Smooth muscle cell (in vitro differentiated cells): ENCODE results near the gene ZFP36. TPM values are rescaled to one million over a fixed set of nuclear protein-coding genes. Genes with fewer than 3 reads are reported as not detected.

ENCODE experiments used
- DNase-seq: peaks from one replicate; lab custom pipeline; 2025; ENCODE audit not compliant: unreplicated experiment; lab: John Stamatoyannopoulos, UW
- H2AFZ ChIP-seq: fragments of 200-600 bp; sonication (generic); 2 replicates; pipeline ENCODE4 v1.6.0; 2016; ENCODE audit warnings: antibody characterized with exemption, low read depth, mild to moderate bottlenecking
- H3F3A ChIP-seq: fragments of 200-600 bp; sonication (generic); 2 replicates; pipeline ENCODE4 v1.6.0; 2017; ENCODE audit warnings: antibody characterized with exemption, low read depth
- H3K27ac ChIP-seq: fragments of 200-600 bp; sonication (generic); 2 replicates; pipeline ENCODE4 v1.5.1; 2016; ENCODE audit warnings: low read depth, mild to moderate bottlenecking
- H3K27me3 ChIP-seq: fragments of 200-600 bp; sonication (generic); 2 replicates; pipeline ENCODE4 v1.6.1; 2016; ENCODE audit warnings: low read depth, mild to moderate bottlenecking
- H3K36me3 ChIP-seq: fragments of 200-600 bp; sonication (generic); 2 replicates; pipeline ENCODE4 v1.5.1; 2016; ENCODE audit warnings: low read depth
- H3K4me1 ChIP-seq: fragments of 200-600 bp; sonication (generic); 2 replicates; pipeline ENCODE4 v1.5.1; 2016; ENCODE audit warnings: low read depth
- H3K4me2 ChIP-seq: fragments of 200-600 bp; sonication (generic); 2 replicates; pipeline ENCODE4 v1.6.0; 2016; ENCODE audit warnings: mild to moderate bottlenecking
- H3K4me3 ChIP-seq: fragments of 200-600 bp; sonication (generic); 2 replicates; pipeline ENCODE4 v1.5.1; 2016; ENCODE audit warnings: mild to moderate bottlenecking
- H3K79me2 ChIP-seq: fragments of 200-600 bp; sonication (generic); 2 replicates; pipeline ENCODE4 v1.6.0; 2016; ENCODE audit warnings: low read depth, mild to moderate bottlenecking
- H3K9ac ChIP-seq: fragments of 200-600 bp; sonication (generic); 2 replicates; pipeline ENCODE4 v1.6.0; 2016; ENCODE audit warnings: low read depth
- H3K9me3 ChIP-seq: fragments of 200-600 bp; sonication (generic); replicated peaks from 2 replicates; pipeline ENCODE4 v1.5.1; 2016; ENCODE audit warnings: low read depth
- H4K20me1 ChIP-seq: fragments of 200-600 bp; sonication (generic); 2 replicates; pipeline ENCODE4 v1.6.0; 2016; ENCODE audit warnings: low read depth
- WGBS: methylation state at CpG from one replicate; pipeline ENCODE4 v1.1.7; 2016; ENCODE audit warnings: low lambda C conversion rate; 5-methylcytosine and 5-hydroxymethylcytosine counted together
- polyA plus RNA-seq: library from polyadenylated mRNA; unstranded; fragments of >200 nt; fragmentation: Nextera tagmentation; extraction: Ambion mirVana; gene quantifications from 2 replicates; pipeline ENCODE4 v1.2.1, GENCODE V29; 2016
- total RNA-seq: library from RNA; depleted of rRNA; stranded (reverse); fragments of >200 nt; gene quantifications from 2 replicates; pipeline ENCODE4 v1.2.3, GENCODE V29; 2014
- TF ChIP-seq, protein P1 (sequence below): fragments of 200-600 bp; sonication (generic); IDR thresholded peaks from 2 replicates; pipeline ENCODE4 v1.5.1; 2017; ENCODE audit warnings: borderline replicate concordance, mild to moderate bottlenecking, antibody characterized with exemption; ENCODE audit not compliant: insufficient read depth, poor library complexity, severe bottlenecking

ZFP36 gene
- total and polyA plus RNA-seq, 2 experiments from 2014 or later: 44.7 to 281 TPM

DNA sequence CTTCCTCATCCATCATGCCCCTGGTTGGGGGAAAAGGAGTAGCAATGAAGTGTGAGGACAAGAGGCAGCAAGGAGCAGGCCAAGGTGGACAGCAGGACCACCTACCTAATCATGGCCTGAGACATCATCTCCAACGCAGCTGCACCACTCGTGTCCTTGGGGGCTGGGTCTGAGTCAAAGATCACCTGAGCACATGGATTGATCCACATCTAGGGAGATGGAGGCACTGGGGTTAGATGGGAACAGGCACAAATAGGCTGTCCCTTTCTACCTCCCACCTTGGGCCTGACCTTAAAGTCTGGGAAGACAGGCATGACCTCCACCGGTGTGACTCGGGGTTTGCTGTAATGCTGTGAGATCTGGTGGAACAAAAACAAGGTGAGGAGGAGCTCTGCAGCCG, 18.0 kb upstream of the ZFP36 start:
- Histone ChIP-seq H3K9ac (no peak overlapping the region), H3K4me2 (no peak overlapping the region), H3K27ac (no peak overlapping the region), H4K20me1 (no peaks in the 10 kb centered on the region), H3K9me3 (no peaks in the 10 kb centered on the region), H3K79me2 (peaks cover 30% of the 10 kb centered on the region), H3K4me3 (no peak overlapping the region), H2AFZ (no peak overlapping the region), H3K4me1 (peaks cover 13% of the 10 kb centered on the region), H3K36me3 (peaks cover 3% of the 10 kb centered on the region), H3F3A (peaks cover 13% of the 10 kb centered on the region), H3K27me3 (no peaks in the 10 kb centered on the region)
- TF ChIP-seq, protein P1, sequence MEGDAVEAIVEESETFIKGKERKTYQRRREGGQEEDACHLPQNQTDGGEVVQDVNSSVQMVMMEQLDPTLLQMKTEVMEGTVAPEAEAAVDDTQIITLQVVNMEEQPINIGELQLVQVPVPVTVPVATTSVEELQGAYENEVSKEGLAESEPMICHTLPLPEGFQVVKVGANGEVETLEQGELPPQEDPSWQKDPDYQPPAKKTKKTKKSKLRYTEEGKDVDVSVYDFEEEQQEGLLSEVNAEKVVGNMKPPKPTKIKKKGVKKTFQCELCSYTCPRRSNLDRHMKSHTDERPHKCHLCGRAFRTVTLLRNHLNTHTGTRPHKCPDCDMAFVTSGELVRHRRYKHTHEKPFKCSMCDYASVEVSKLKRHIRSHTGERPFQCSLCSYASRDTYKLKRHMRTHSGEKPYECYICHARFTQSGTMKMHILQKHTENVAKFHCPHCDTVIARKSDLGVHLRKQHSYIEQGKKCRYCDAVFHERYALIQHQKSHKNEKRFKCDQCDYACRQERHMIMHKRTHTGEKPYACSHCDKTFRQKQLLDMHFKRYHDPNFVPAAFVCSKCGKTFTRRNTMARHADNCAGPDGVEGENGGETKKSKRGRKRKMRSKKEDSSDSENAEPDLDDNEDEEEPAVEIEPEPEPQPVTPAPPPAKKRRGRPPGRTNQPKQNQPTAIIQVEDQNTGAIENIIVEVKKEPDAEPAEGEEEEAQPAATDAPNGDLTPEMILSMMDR: no peak
- DNase-seq: no peak
- WGBS: 96% methylated on average over 5 of the region's 5 CpGs

DNA sequence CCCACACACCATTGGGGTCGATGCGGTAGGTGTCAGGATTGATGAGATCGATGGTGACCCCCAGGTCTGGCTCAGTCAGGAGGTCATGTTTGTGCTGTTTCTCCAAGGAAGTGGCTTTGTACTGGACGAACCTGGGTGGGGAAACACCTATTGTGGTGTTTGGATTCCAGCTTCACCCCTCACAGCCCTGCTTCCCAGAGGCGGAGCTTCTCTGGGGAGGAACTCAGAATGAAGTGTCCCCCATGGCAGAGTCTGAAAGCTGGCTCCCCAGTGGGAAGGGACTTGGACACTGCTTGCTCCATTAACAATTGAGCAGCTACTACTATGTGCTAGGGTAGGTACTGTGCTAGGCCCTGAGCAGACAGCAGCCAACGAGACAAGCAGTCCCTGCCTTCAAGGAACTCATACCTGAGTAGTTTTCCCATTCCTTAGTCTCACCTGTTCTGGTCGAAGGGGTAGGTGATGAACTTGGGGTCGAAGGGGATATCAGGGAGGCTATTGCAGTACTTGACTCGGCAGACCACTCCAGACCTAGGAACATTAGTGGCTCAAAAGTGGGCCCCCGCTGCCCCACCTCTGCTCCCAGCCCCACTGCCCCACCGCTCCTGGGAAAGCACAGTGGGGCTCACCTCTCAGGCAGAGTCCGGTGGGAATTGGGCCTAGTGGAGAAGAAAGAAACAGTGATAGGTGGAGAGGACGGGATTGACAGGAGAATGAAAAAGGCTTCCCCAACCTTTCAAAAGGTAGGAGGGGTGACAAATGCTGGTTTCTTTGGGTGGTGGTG, 16.8 kb upstream of the ZFP36 start:
- Histone ChIP-seq H3K4me2 (peak overlapping the region; percentile 85), H4K20me1 (no peaks in the 10 kb centered on the region), H3F3A (peaks cover 13% of the 10 kb centered on the region), H3K9ac (peak overlapping the region; percentile 95), H3K4me1 (peaks cover 13% of the 10 kb centered on the region), H3K27me3 (no peaks in the 10 kb centered on the region), H3K4me3 (peak overlapping the region; percentile 80), H2AFZ (no peak overlapping the region), H3K9me3 (no peaks in the 10 kb centered on the region), H3K27ac (peak overlapping the region; percentile 93), H3K36me3 (peaks cover 3% of the 10 kb centered on the region), H3K79me2 (peaks cover 35% of the 10 kb centered on the region)
- 82% methylated on average over 12 of the region's 13 CpGs for WGBS
- DNase-seq: no peak
- TF ChIP-seq, protein P1: no peak

DNA sequence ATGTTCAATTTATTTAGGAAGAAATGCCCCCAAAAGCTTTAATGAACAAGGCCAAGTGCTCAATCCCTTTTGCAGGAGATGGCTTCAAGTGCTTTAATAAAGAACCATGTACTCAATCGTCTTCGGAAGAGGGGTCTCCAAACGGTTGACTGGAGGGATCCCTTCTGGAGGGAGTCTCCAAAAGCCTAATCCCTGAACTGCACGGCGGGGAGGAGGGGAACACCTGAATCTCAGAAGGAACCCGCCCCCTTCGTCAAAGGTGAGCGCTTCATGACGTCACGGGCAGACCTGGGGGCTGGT, 16.2 kb upstream of the ZFP36 start:
- TF ChIP-seq, protein P1: no peak
- peak overlapping the region; percentile 95 for H3K9ac ChIP-seq
- H2AFZ ChIP-seq: no peak overlapping the region
- H3K79me2 ChIP-seq: peaks cover 35% of the 10 kb centered on the region
- H3K27ac ChIP-seq: peak overlapping the region; percentile 93
- H3K4me3 ChIP-seq: peak overlapping the region; percentile 80
- peaks cover 3% of the 10 kb centered on the region for H3K36me3 ChIP-seq
- no peaks in the 10 kb centered on the region for H4K20me1 ChIP-seq
- peak overlapping the region; percentile 85 for H3K4me2 ChIP-seq
- no peaks in the 10 kb centered on the region for H3K9me3 ChIP-seq
- peaks cover 13% of the 10 kb centered on the region for H3K4me1 ChIP-seq
- H3F3A ChIP-seq: peaks cover 13% of the 10 kb centered on the region
- DNase-seq: no peak
- 2% methylated on average over 10 of the region's 10 CpGs for WGBS
- no peaks in the 10 kb centered on the region for H3K27me3 ChIP-seq
